Renal pelvis (tissue), 4 donors: ENCODE results near the gene BFSP2. TPM values are rescaled to one million over a fixed set of nuclear protein-coding genes. Genes with fewer than 3 reads are reported as not detected.

Source experiments
- DNase-seq: peaks from one replicate; pipeline ENCODE4 v3.0.0-alpha.2; 2013
- polyA plus RNA-seq, 3 donors: library from polyadenylated mRNA; unstranded; fragments of 120-200 nt; gene quantifications; one replicate each; pipeline ENCODE4 v1.2.1, GENCODE V29; 2013; ENCODE audit not compliant: insufficient read length in 3 of 3

The BFSP2 gene
- polyA plus RNA-seq, 3 donors: 0.13 to 0.28 TPM; not detected in 1

- DNase-seq: no peak
Observed at GRCh38 chr3:133418361-133418760, 18.5 kb downstream of the BFSP2 start.

GRCh38 chr3:133419151-133419909, 19.5 kb downstream of the BFSP2 start:
- DNase-seq: no peak

GRCh38 chr3:133424937-133425869, 25.3 kb downstream of the BFSP2 start:
- no peak for DNase-seq

GRCh38 chr3:133425898-133426297, 26.0 kb downstream of the BFSP2 start:
- no peak for DNase-seq

GRCh38 chr3:133426721-133427120, 26.9 kb downstream of the BFSP2 start:
- no peak for DNase-seq

GRCh38 chr3:133428552-133428951, 28.7 kb downstream of the BFSP2 start:
- no peak for DNase-seq

- DNase-seq: no peak
Observed at GRCh38 chr3:133429063-133429462, 29.2 kb downstream of the BFSP2 start.

GRCh38 chr3:133439563-133439962, 39.7 kb downstream of the BFSP2 start:
- no peak for DNase-seq

GRCh38 chr3:133440652-133441051, 40.8 kb downstream of the BFSP2 start:
- DNase-seq: no peak

GRCh38 chr3:133441867-133442270, 42.0 kb downstream of the BFSP2 start:
- no peak for DNase-seq

- no peak for DNase-seq
Observed at GRCh38 chr3:133442518-133442917, 42.7 kb downstream of the BFSP2 start.

- DNase-seq: no peak
Observed at GRCh38 chr3:133443649-133444422, 44.0 kb downstream of the BFSP2 start.

- DNase-seq: no peak
Observed at GRCh38 chr3:133444423-133444774, 44.5 kb downstream of the BFSP2 start.

GRCh38 chr3:133445108-133445507, 45.3 kb downstream of the BFSP2 start:
- no peak for DNase-seq

GRCh38 chr3:133447750-133448477, 48.1 kb downstream of the BFSP2 start:
- DNase-seq: peak; percentile 60

- no peak for DNase-seq
Observed at GRCh38 chr3:133448478-133449122, 48.7 kb downstream of the BFSP2 start.

GRCh38 chr3:133451309-133451708, 51.5 kb downstream of the BFSP2 start:
- DNase-seq: no peak

- DNase-seq: no peak
Observed at GRCh38 chr3:133452641-133453319, 52.9 kb downstream of the BFSP2 start.

- DNase-seq: no peak
Observed at GRCh38 chr3:133453383-133453782, 53.5 kb downstream of the BFSP2 start.

- no peak for DNase-seq
Observed at GRCh38 chr3:133455281-133455680, 55.4 kb downstream of the BFSP2 start.
